GM21723 (cell line): ENCODE results near the gene NTRK3.

ENCODE experiments used
- ATAC-seq: cut with Tn5 transposase; IDR thresholded peaks from one replicate; pipeline ENCODE4 v1.9.1; 2021; ENCODE audit warnings: mild to moderate bottlenecking, moderate library complexity; ENCODE audit not compliant: unreplicated experiment

The NTRK3 gene

GRCh38 chr15:88232771-88233201 lies 23.8 kb downstream of the NTRK3 start:
- no peak for ATAC-seq

- ATAC-seq = no peak
These were observed 24.5 kb downstream of the NTRK3 start for GRCh38 chr15:88231909-88232644.

- no peak for ATAC-seq
These were observed 25.7 kb downstream of the NTRK3 start for GRCh38 chr15:88230823-88231222.

GRCh38 chr15:88225461-88225860 lies 31.1 kb downstream of the NTRK3 start:
- ATAC-seq = no peak

GRCh38 chr15:88223084-88223483 lies 33.5 kb downstream of the NTRK3 start:
- ATAC-seq = no peak

GRCh38 chr15:88221836-88222235 lies 34.7 kb downstream of the NTRK3 start:
- no peak for ATAC-seq

- no peak for ATAC-seq
These were observed 35.9 kb downstream of the NTRK3 start for GRCh38 chr15:88220443-88221335.

- no peak for ATAC-seq
These were observed 36.9 kb downstream of the NTRK3 start for GRCh38 chr15:88219623-88220022.

GRCh38 chr15:88218557-88219221 lies 37.9 kb downstream of the NTRK3 start:
- ATAC-seq = no peak

- no peak for ATAC-seq
These were observed 41.4 kb downstream of the NTRK3 start for GRCh38 chr15:88215066-88215648.

- ATAC-seq = no peak
These were observed 47.4 kb downstream of the NTRK3 start for GRCh38 chr15:88209111-88209510.

- no peak for ATAC-seq
These were observed 48.1 kb downstream of the NTRK3 start for GRCh38 chr15:88208396-88208795.

- ATAC-seq = no peak
These were observed 49.0 kb downstream of the NTRK3 start for GRCh38 chr15:88207565-88207964.

- ATAC-seq = no peak
These were observed 52.0 kb downstream of the NTRK3 start for GRCh38 chr15:88204584-88204983.

- no peak for ATAC-seq
These were observed 54.3 kb downstream of the NTRK3 start for GRCh38 chr15:88202231-88202630.

- no peak for ATAC-seq
These were observed 55.3 kb downstream of the NTRK3 start for GRCh38 chr15:88201207-88201606.

- no peak for ATAC-seq
These were observed 59.6 kb downstream of the NTRK3 start for GRCh38 chr15:88196961-88197360.

- no peak for ATAC-seq
These were observed 62.4 kb downstream of the NTRK3 start for GRCh38 chr15:88194162-88194561.

- ATAC-seq = no peak
These were observed 63.1 kb downstream of the NTRK3 start for GRCh38 chr15:88193415-88193814.

- no peak for ATAC-seq
These were observed 64.8 kb downstream of the NTRK3 start for GRCh38 chr15:88191812-88192165.

GRCh38 chr15:88190232-88190631 lies 66.3 kb downstream of the NTRK3 start:
- ATAC-seq = no peak
